ENCODE measurements around the gene AIG1. TPM values are rescaled to one million over a fixed set of nuclear protein-coding genes. Genes with fewer than 3 reads are reported as not detected.

AIG1 gene
- total and polyA plus RNA-seq, 12 donors, result 21.0 to 55.7 (median 47.2) TPM

GRCh38 chr6:143224516-143224915, 163.8 kb downstream of the AIG1 start:
- Histone ChIP-seq H3K27me3 (no peaks in the 10 kb centered on the region), H3K36me3 (replicated peaks in 1 of 2) (no peaks in the 10 kb centered on the region), H3K9me3 (replicated peaks in 1 of 3) (no peaks in the 10 kb centered on the region), H3K4me3 (no peak overlapping the region), H3K4me1 (replicated peaks in 1 of 2) (peaks cover 8 to 25% of the 10 kb centered on the region in 2 donors), H3K27ac (peak overlapping the region in 1 of 5 donors; percentile 12)
- TF ChIP-seq POLR2A (IDR thresholded peaks at IDR 0.05), result no peak
- TF ChIP-seq CTCF (IDR thresholded peaks at IDR 0.05), result no peak
- WGBS, 4 donors, result 91 to 96% (median 94%) methylated on average over 3 of the region's 3 CpGs
- DNase-seq, result no peak
- intact Hi-C loops (cut with DNase I), result no loop called here

GRCh38 chr6:143225929-143226328, 165.2 kb downstream of the AIG1 start:
- DNase-seq, result no peak
- Histone ChIP-seq H3K27me3 (no peaks in the 10 kb centered on the region), H3K27ac (no peak overlapping the region), H3K4me1 (replicated peaks in 1 of 2) (peaks cover 8 to 25% of the 10 kb centered on the region in 2 donors), H3K4me3 (no peak overlapping the region), H3K9me3 (replicated peaks in 1 of 3) (no peaks in the 10 kb centered on the region), H3K36me3 (replicated peaks in 1 of 2) (no peaks in the 10 kb centered on the region)
- 82 to 89% (median 84%) methylated on average over 2 of the region's 2 CpGs for WGBS, 4 donors
- TF ChIP-seq CTCF (IDR thresholded peaks at IDR 0.05) (no peak), POLR2A (IDR thresholded peaks at IDR 0.05) (no peak)
- intact Hi-C loops (cut with DNase I), result no loop called here

- Histone ChIP-seq H3K27me3 (no peaks in the 10 kb centered on the region), H3K36me3 (replicated peaks in 1 of 2) (no peaks in the 10 kb centered on the region), H3K9me3 (replicated peaks in 1 of 3) (no peaks in the 10 kb centered on the region), H3K4me3 (no peak overlapping the region), H3K4me1 (replicated peaks in 1 of 2) (peaks cover 8 to 16% of the 10 kb centered on the region in 2 donors), H3K27ac (no peak overlapping the region)
- TF ChIP-seq POLR2A (IDR thresholded peaks at IDR 0.05), result no peak
- TF ChIP-seq CTCF (IDR thresholded peaks at IDR 0.05), result no peak
- WGBS, 4 donors, result 83 to 95% (median 89%) methylated on average over 3 of the region's 3 CpGs
- intact Hi-C loops (cut with DNase I), result no loop called here
- DNase-seq, result no peak
Measured at GRCh38 chr6:143227675-143228074, 167.0 kb downstream of the AIG1 start.

- H3K27ac ChIP-seq, result no peak overlapping the region
- TF ChIP-seq CTCF (IDR thresholded peaks at IDR 0.05), result no peak
- TF ChIP-seq POLR2A (IDR thresholded peaks at IDR 0.05), result no peak
- H3K36me3 ChIP-seq (replicated peaks in 1 of 2), result no peaks in the 10 kb centered on the region
- no peaks in the 10 kb centered on the region for H3K9me3 ChIP-seq (replicated peaks in 1 of 3)
- no peaks in the 10 kb centered on the region for H3K4me1 ChIP-seq (replicated peaks in 1 of 2)
- no peak for DNase-seq
- WGBS, 4 donors, result 83 to 91% (median 88%) methylated on average over 1 of the region's 1 CpG
- no peak overlapping the region for H3K4me3 ChIP-seq
- no peaks in the 10 kb centered on the region for H3K27me3 ChIP-seq
- intact Hi-C loops (cut with DNase I), result no loop called here
Measured at GRCh38 chr6:143229400-143229799, 168.7 kb downstream of the AIG1 start.

Measured in adrenal gland (tissue), 12 donors.